ENCODE data around the gene TNFRSF8. TPM values are rescaled to one million over a fixed set of nuclear protein-coding genes. Genes with fewer than 3 reads are reported as not detected.

The TNFRSF8 gene
- total RNA-seq, 2 experiments from 2014 or later, result 1.5 to 1.8 TPM

DNA sequence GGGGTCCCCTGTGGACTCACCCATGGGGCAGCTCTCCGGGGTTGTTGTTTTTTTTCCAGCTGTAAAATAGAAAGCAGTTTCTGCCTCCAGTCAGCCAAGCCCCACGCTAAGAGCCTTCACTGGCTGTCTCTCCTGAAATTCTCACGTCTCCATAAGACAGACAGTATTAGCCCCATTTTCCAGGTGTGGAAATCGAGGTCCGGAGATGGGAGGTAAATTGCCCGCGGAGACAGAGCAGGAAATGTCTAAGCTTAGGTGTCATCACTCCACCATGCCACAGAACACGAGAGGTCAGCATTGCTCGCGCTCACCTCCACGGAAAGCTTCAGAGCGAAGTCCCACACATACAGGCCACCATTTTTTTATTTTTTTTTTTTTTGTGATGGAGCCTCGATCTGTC lies 44.6 kb downstream of the TNFRSF8 start:
- TF ChIP-seq, protein P1, sequence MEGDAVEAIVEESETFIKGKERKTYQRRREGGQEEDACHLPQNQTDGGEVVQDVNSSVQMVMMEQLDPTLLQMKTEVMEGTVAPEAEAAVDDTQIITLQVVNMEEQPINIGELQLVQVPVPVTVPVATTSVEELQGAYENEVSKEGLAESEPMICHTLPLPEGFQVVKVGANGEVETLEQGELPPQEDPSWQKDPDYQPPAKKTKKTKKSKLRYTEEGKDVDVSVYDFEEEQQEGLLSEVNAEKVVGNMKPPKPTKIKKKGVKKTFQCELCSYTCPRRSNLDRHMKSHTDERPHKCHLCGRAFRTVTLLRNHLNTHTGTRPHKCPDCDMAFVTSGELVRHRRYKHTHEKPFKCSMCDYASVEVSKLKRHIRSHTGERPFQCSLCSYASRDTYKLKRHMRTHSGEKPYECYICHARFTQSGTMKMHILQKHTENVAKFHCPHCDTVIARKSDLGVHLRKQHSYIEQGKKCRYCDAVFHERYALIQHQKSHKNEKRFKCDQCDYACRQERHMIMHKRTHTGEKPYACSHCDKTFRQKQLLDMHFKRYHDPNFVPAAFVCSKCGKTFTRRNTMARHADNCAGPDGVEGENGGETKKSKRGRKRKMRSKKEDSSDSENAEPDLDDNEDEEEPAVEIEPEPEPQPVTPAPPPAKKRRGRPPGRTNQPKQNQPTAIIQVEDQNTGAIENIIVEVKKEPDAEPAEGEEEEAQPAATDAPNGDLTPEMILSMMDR (IDR thresholded peaks at IDR 0.05), result no peak
- ChIA-PET CTCF (interaction anchor here (1.1 to 1.6 kb wide), 5 partner anchors 11 to 165 kb away, joined by 3 to 7 read pairs (median 5); no protein-coding TSS in a partner anchor), POLR2A (no interaction called here)
- Mint-ChIP-seq H3K4me3 (no peak overlapping the region), H3K27ac (no peak overlapping the region), H3K36me3 (ENCODE audit: low read depth) (no peaks in the 10 kb centered on the region), H3K4me1 (ENCODE audit: low read depth) (peaks cover 1% of the 10 kb centered on the region), H3K9me3 (no peaks in the 10 kb centered on the region), H3K27me3 (no peaks in the 10 kb centered on the region)
- DNase-seq (no peak), ATAC-seq (no peak)
- intact Hi-C loops (cut with micrococcal nuclease), result no loop called here

DNA sequence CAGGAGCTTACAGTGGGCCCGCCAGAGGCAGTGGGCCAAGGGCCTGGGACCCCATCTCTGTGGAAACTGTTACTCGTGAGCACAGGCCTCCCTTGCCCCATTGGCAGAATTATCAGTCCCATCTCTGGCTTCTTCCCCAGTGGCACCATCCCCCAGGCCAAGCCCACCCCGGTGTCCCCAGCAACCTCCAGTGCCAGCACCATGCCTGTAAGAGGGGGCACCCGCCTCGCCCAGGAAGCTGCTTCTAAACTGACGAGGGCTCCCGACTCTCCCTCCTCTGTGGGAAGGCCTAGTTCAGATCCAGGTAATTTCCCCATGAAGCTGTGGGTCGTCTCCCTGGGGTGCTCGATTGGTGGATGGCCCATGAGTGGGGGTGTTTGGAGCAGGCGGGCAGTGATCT lies 46.8 kb downstream of the TNFRSF8 start:
- no peak overlapping the region for H3K27ac Mint-ChIP-seq
- peaks cover 9% of the 10 kb centered on the region for H3K4me1 Mint-ChIP-seq (ENCODE audit: low read depth)
- ATAC-seq, result no peak
- CTCF ChIA-PET, result interaction anchor here (0.7 to 2.3 kb wide), 2 partner anchors 8 to 15 kb away, joined by 3 to 7 read pairs; no protein-coding TSS in a partner anchor
- TF ChIP-seq, protein P1 (IDR thresholded peaks at IDR 0.05), result no peak
- no peaks in the 10 kb centered on the region for H3K27me3 Mint-ChIP-seq
- POLR2A ChIA-PET, result no interaction called here
- no peaks in the 10 kb centered on the region for H3K9me3 Mint-ChIP-seq
- DNase-seq, result no peak
- H3K36me3 Mint-ChIP-seq (ENCODE audit: low read depth), result no peaks in the 10 kb centered on the region
- no peak overlapping the region for H3K4me3 Mint-ChIP-seq
- intact Hi-C loops (cut with micrococcal nuclease), result no loop called here

DNA sequence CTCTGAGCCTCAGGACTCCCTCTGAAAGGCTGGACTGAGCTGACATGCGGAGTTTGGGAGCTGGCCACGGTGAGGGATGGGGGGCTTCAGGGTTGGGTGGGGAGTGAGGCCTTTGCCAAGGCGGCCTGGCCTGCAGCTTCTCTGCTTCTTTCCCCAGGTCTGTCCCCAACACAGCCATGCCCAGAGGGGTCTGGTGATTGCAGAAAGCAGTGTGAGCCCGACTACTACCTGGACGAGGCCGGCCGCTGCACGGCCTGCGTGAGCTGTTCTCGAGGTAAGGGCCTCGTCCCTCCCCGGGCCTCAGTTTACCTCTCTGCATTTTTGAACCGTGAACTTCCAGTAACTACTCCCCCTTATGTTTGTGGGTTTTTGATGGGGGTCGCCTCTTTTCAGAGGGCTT lies 48.6 kb downstream of the TNFRSF8 start:
- H3K4me3 Mint-ChIP-seq, result no peak overlapping the region
- CTCF ChIA-PET, result interaction anchor here (2.2 to 2.3 kb wide), 2 partner anchors 13 to 32 kb away, joined by 6 to 15 read pairs; no protein-coding TSS in a partner anchor

DNA sequence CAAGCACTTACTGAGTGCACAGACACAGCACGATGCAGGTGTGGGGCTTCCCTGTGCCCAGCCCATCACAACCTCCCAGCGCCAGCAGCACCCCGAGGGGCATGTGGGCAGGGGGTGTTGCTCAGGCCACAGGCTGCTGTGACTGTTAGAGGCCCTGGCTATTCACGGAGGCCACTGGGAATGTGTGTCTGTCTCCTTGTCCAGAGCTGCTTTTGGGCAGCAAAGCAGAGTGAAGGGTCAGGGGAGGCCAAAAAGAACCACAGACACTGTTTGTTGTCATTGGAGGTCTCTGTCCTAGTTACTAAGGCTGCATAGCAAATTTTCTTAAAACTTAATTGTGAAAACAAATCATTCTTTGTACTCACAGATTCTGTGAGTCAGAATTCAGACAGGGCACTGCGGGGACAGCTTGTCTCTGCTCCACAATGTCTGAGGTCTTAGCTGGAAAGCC lies 49.6 kb downstream of the TNFRSF8 start:
- Mint-ChIP-seq H3K27me3 (no peaks in the 10 kb centered on the region), H3K36me3 (ENCODE audit: low read depth) (no peaks in the 10 kb centered on the region), H3K4me3 (no peak overlapping the region), H3K9me3 (no peaks in the 10 kb centered on the region), H3K4me1 (ENCODE audit: low read depth) (peaks cover 9% of the 10 kb centered on the region), H3K27ac (no peak overlapping the region)
- ATAC-seq (no peak), DNase-seq (no peak)
- ChIA-PET POLR2A (no interaction called here), CTCF (interaction anchor here (1.2 to 2.3 kb wide), 4 partner anchors 12 to 164 kb away, joined by 3 to 15 read pairs (median 4); no protein-coding TSS in a partner anchor)
- TF ChIP-seq, protein P1 (IDR thresholded peaks at IDR 0.05), result no peak
- intact Hi-C loops (cut with micrococcal nuclease), result no loop called here

More for the DNA sequence above, 48.6 kb downstream of the TNFRSF8 start:
- Mint-ChIP-seq H3K4me1 (ENCODE audit: low read depth) (peaks cover 9% of the 10 kb centered on the region), H3K9me3 (no peaks in the 10 kb centered on the region), H3K27ac (no peak overlapping the region), H3K36me3 (ENCODE audit: low read depth) (no peaks in the 10 kb centered on the region), H3K27me3 (no peaks in the 10 kb centered on the region)
- TF ChIP-seq, protein P1 (IDR thresholded peaks at IDR 0.05), result no peak
- intact Hi-C loops (cut with micrococcal nuclease), result no loop called here
- no peak for DNase-seq
- ATAC-seq, result no peak
- POLR2A ChIA-PET, result interaction anchor here (1.0 kb wide), 1 partner anchor 204 kb away, joined by 4 read pairs; no protein-coding TSS in a partner anchor
